Measurements from ENCODE around the gene STARD3.
A peak's percentile ranks its signal among the peaks of the same experiment; 100 is the strongest.

The STARD3 gene

DNA sequence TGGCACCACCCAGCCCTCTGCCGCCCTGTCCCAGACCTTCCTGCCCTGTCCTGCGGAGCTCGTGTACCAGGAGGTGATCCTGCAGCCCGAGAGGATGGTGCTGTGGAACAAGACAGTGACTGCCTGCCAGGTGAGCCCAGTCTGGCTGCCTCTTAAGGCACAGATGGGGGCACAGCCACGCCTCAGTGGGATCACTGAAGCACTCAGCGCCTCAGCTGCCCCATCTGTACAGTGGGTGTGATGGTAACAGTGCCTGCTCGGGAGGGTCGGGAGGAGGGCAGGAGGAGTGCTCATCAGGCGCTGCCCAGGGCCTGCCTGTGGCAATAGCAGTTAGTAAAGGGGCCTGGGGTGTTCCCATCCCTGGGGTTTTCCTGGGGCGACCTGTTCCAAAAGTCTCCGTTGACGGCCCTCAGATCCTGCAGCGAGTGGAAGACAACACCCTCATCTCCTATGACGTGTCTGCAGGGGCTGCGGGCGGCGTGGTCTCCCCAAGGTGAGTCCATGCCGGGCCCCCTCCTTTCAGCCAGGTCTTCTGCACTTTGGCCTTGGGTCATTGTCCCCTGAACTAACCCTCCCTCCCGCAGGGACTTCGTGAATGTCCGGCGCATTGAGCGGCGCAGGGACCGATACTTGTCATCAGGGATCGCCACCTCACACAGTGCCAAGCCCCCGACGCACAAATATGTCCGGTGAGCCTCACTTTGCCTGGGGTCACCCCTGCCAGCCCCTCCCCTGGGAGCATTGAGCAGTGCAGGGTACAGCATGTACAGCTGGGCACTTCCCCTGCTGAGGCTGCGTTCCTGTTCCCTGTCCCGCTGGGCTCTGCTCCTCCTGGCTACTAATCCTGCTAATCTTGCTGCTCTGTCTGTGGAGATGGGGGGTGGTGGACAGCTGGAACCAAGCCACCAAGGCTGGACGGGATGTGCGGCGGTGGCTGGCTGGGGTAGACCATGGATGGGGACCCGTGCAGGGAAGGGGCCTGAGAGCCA lies 23.7 kb downstream of the STARD3 start:
- no peak for DNase-seq (ENCODE audit: low read depth)

DNA sequence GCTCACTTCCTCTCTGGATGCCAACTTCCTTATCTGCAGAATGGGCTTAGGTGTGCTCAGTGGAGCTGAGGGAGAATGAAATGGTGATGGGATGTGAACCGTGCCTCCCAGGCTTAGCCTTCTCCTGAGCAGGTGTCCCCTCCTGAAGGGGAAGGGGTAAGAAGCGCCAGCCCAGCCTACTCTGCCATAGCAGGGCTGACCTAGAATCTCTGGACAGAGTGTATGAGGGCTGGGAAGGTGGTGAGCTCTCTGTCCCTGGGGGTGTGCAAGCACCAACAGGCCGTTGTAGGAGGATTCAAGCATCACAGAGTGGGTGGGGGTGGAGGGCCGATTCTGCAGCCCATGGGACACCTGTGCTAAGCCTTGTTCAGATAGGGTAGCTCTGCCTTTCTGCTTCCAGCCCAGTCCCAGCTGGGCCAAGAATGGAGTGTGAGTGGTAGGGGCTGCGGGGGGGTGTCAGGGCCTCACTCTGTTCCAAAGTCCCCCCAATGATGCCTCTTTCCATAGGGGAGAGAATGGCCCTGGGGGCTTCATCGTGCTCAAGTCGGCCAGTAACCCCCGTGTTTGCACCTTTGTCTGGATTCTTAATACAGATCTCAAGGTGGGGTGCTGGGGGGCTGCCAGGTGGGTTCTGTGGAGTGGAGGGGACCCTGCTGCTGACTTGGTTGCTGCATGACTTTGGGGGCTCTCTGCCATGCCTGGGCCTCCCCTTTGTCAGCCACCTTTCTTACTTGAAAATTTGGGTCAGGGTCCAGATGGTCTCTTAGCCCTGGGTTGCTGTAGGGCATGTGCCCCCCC lies 25.0 kb downstream of the STARD3 start:
- DNase-seq (ENCODE audit: low read depth) = no peak

DNA sequence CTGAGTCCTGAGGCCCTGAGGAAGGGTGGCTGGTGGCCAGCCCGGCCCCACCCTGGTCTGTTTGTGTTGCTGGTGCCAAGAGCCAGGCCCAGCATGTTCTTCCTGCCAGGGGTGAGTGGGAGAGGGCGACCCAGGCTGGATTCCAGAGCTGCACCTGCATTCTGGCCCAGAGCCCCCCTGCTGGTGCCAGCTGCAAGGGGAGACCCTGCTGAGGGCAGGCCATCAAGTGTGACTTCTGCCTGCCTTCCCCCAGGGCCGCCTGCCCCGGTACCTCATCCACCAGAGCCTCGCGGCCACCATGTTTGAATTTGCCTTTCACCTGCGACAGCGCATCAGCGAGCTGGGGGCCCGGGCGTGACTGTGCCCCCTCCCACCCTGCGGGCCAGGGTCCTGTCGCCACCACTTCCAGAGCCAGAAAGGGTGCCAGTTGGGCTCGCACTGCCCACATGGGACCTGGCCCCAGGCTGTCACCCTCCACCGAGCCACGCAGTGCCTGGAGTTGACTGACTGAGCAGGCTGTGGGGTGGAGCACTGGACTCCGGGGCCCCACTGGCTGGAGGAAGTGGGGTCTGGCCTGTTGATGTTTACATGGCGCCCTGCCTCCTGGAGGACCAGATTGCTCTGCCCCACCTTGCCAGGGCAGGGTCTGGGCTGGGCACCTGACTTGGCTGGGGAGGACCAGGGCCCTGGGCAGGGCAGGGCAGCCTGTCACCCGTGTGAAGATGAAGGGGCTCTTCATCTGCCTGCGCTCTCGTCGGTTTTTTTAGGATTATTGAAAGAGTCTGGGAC lies 25.8 kb downstream of the STARD3 start:
- DNase-seq (ENCODE audit: low read depth) = no peak

DNA sequence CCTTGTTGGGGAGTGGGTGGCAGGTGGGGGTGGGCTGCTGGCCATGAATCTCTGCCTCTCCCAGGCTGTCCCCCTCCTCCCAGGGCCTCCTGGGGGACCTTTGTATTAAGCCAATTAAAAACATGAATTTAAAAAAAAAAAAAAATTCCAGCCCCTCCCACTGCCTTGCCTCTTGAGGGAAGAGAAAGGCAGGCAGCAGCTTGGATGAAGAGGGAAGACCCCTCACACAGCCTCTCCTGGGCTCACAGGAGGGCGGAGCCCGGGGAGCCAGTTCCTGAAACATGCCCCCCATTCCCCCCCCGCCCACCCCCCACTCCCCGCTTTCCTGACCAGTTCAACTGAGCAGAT lies 26.4 kb downstream of the STARD3 start:
- DNase-seq (ENCODE audit: low read depth) = no peak

DNA sequence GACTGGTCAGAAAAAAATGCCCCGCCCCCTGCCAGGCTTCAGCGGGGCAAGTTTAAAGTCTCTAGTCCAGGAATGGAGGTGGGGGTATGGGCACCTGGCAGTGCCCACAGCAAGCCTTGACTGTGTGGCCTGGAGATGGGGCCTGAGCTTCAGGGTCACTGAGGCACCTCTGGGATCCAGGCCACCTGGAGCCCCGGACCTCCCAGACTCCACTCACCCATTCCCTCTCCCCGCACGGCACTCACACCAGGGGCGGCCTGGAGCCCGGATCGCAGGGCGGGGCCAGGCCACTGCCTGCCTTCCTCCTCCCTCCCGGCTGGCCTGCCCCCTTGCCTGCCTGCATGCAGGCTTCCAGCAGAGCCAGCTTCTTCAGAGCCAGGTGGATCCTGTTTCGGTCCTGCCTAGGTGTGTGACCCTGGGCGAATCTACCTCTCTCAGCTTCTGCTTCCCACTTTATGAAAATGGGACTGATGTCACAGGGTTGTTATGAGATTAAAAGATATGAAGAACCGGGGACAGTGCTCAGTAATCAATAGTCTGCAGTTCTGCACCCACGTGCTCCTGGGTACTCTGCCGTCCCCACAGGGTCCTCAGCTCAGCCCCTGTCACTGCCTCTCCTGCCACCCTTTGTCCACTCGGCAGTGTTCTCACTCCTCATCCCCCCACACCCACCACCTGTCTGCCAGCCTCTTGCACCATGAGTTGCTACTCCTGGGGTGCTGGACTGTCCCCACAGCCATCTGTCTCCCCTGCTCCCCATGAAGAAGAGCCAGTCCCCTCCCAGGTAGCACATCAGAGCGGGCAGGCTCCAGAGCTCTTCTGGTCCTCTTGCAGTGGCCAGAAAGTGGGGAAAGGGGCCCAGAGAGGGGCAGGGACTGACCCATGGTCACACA lies 27.0 kb downstream of the STARD3 start:
- DNase-seq (ENCODE audit: low read depth) = no peak

DNA sequence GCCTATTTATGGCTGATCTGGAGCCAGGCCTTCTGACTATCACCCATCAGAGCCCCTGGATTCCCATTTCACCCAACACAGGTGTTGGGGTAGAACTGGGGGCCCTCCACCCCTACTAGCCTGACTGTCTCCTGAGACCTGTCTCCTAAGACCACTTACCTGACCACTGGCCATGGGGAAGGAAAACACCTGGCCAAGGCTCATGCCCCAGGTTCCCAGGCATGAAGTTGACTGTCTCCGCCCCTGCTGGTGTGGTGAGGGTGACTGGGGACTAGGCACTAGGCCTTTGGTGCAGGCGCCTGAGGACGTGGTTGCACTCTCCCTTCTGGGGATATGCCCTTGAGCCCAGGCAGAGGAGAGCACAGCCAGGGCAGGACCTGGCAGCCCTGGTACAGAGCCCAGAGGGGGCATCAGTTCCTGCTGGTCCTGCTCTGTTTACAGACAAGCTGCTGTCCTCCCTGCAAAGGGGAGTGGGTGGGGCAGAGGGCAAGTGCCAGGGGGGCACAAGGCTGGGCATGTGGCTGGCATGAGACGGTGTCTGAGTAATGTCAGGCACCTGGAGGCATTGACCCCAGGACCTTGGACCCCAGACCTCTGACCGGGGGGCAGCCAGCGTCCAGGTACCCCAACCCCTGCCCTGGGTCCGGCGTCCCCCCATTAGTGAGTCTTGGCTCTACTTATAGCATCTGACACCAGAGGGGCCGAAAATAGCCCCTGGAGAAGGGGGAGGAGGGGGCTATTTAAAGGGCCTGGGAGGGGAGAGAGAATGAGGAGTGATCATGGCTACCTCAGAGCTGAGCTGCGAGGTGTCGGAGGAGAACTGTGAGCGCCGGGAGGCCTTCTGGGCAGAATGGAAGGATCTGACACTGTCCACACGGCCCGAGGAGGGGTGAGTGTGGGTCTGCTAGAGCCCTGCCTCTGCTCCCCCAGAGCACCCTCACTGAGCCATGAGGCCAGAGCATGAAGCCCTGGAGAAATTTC lies 27.9 kb downstream of the STARD3 start, which contains the start of gene TCAP:
Gene TCAP (plus strand): TSS at position 769 of the 981 bp plus-strand sequence. CDS start 11 bp downstream, at position 780.
- no peak for DNase-seq (ENCODE audit: low read depth)

DNA sequence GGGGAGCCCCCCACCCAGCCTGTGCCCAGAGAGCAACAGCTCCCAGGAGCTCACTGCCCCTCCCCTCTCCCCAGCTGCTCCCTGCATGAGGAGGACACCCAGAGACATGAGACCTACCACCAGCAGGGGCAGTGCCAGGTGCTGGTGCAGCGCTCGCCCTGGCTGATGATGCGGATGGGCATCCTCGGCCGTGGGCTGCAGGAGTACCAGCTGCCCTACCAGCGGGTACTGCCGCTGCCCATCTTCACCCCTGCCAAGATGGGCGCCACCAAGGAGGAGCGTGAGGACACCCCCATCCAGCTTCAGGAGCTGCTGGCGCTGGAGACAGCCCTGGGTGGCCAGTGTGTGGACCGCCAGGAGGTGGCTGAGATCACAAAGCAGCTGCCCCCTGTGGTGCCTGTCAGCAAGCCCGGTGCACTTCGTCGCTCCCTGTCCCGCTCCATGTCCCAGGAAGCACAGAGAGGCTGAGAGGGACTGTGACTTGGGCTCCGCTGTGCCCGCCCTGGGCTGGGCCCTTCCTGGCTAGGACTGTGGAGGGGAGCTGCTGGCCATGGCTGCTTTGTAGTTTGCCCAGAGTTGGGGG lies 28.8 kb downstream of the STARD3 start:
- DNase-seq (ENCODE audit: low read depth) = no peak

DNA sequence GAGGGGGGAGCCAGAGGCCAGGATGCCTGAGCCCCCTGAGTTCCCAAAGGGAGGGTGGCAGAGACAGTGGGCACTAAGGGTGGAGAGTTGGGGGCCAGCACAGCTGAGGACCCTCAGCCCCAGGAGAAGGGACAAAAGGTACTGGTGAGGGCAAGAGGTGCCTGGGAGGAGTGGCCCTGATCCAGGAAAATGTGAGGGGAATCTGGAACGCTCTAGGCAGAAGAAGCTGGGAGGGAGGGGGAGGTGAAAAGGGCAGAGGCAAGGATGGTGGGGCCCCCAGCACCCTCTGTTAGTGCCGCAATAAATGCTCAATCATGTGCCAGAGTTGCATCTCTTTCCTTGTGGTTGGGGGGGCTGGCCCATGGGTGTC lies 29.3 kb downstream of the STARD3 start:
- DNase-seq (ENCODE audit: low read depth) = no peak

DNA sequence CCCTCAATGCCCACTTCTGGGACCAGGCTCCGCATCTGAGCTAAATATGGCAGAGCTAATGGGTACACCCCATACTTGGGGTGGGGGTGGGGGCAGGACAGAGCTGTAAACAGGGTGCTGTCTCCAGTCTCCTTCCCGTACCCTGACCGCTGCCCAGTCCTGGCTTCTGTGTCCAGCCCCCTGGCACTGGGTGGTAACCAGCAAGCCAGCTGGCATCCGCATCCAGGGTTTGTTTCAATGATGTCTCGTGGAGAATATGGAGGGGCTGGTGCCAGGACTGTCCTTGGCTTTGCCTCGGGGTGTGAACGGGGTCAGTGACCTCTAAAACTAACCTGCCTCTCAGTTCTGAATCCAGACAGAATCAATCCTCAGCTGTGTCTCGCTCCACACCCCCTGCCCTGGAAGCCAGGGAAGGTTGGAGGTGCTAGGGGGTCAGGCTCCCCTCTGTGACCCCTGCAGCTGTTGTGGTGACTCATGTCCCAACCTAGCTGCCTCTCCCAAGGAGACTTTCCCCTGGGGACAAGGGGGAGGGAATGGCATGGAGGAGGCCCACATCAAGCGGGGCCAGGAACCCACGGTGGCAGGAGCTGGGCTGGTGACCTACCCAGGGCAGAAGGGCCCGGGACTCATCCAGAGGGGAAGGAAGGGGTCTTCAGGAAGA lies 29.8 kb downstream of the STARD3 start:
- no peak for DNase-seq (ENCODE audit: low read depth)

DNA sequence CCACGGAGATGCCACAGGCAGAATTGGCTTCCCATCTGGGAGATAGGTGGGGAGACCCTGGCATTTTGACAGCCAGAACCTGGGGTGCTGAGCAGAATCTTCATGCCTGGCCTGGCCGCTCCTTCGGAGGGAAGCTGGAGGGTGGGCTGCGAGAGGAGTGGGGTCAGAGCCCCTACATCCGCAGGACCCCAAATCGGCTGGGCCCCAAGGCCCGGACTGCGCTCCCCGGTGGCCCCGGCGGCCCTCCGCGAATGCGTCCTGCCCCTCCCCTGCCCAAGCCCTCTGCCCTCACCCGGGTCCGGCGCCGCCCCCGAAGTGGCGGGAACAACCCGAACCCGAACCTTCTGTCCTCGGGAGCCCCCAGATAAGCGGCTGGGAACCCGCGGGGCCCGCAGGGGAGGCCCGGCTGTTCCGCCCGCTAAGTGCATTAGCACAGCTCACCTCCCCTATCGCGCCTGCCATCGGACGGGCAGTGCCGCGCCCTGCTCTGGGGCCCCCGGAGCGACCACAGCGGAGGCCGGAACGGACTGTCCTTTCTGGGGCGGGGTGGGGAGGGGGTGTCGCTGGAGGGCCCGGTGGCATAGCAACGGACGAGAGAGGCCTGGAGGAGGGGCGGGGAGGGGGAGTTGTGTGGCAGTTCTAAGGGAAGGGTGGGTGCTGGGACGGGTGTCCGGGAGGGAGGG lies 30.5 kb downstream of the STARD3 start:
- no peak for DNase-seq (ENCODE audit: low read depth)

DNA sequence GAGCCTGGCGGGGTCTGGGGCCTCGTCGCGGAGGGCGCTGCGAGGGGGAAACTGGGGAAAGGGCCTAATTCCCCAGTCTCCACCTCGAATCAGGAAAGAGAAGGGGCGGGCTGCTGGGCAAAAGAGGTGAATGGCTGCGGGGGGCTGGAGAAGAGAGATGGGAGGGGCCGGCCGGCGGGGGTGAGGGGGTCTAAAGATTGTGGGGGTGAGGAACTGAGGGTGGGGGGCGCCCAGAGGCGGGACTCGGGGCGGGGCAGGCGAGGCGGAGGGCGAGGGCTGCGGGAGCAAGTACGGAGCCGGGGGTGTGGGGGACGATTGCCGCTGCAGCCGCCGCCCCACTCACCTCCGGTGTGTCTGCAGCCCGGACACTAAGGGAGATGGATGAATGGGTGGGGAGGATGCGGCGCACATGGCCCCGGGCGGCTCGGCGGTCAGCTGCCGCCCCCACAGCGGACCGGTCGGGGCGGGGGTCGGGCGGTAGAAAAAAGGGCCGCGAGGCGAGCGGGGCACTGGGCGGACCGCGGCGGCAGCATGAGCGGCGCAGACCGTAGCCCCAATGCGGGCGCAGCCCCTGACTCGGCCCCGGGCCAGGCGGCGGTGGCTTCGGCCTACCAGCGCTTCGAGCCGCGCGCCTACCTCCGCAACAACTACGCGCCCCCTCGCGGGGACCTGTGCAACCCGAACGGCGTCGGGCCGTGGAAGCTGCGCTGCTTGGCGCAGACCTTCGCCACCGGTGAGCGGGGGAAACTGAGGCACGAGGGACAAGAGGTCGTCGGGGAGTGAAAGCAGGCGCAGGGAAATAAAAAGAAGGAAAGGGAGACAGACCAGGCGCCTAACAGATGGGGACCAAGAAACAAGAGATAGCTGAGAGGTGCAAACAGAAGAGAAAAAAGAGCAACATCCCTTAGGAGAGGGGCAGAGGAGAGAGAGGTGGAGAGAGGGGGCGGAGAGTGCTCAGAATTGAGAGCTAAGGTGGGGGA lies 31.3 kb downstream of the STARD3 start, which contains the start of gene PNMT:
Gene PNMT (plus strand): TSS at position 509 of the 980 bp plus-strand sequence. CDS start 23 bp downstream, at position 532.
- DNase-seq (ENCODE audit: low read depth) = peak; percentile 29

DNA sequence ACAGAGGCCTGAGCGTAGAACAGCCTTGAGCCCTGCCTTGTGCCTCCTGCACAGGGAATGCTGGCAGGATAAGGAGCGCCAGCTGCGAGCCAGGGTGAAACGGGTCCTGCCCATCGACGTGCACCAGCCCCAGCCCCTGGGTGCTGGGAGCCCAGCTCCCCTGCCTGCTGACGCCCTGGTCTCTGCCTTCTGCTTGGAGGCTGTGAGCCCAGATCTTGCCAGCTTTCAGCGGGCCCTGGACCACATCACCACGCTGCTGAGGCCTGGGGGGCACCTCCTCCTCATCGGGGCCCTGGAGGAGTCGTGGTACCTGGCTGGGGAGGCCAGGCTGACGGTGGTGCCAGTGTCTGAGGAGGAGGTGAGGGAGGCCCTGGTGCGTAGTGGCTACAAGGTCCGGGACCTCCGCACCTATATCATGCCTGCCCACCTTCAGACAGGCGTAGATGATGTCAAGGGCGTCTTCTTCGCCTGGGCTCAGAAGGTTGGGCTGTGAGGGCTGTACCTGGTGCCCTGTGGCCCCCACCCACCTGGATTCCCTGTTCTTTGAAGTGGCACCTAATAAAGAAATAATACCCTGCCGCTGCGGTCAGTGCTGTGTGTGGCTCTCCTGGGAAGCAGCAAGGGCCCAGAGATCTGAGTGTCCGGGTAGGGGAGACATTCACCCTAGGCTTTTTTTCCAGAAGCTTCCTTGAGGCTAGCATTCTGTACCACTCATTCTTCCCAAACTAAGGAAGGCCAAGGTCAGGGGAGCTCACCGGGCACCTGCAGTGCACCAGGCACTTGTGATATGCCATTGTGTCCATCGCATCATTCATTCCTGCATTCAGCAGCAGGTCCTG lies 33.2 kb downstream of the STARD3 start:
- DNase-seq (ENCODE audit: low read depth) = no peak

DNA sequence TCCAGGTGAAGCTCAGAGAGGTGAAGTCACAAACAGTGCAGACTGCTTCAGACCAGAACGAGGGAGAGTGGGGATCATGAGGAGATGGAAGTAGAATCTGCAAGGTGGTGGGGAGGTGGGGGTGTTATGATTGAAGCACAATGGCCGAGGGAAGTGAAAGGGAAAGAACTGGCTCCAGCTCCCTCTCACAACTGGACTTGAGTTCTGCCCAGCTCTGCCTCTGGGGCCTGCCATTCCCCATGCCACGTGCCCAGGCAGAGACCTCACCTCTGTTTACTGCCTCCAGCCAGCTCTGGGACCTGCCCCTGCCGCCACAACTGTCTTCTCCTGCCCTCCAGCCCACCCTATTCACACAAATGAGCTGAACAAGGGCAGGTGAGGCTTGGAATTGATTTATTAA lies 33.8 kb downstream of the STARD3 start:
- no peak for DNase-seq (ENCODE audit: low read depth)

DNA sequence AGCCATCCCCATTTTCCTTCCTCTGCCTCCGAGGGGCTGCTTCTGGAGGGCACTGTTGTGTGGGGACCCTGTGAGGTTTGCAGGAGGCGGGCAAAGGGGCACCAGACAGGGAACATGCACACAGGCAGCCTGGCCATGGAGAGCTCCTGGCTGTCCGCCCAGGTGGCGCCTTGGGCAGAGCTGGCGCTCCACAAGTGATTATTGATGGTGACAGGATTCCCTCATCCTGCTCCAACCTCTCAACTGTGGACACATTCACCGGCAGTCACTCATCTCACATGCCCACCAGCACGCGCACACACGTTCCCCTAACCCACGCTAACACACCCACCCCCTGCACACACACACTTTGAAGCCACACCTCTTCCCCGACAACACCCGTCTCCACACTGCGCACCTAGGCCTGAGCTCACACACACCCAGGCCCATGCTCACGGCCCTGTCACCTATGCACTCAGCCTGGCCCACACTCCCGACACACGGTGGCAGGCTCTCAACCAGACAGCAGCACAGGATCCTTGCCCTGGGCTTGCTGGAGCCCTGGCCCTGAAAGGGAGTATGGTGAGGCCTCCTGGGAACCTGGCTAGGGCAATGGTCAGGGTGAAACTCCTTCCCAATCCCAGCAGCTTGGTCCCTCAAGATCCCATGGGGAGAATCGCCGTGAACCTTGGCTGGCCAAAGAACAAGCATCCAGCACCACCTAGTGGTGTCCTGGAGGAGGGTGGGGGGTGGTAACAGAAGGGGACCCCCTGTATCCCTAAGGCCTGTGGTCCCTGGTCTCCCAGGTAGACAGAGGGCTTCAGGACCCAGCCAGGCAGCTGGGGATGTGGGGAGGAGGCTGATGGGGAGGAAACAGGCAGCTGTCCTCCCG lies 34.9 kb downstream of the STARD3 start:
- DNase-seq (ENCODE audit: low read depth) = no peak
